CD4-positive, alpha-beta T cell treated with Interleukin-21 for 1 hour (primary cell): Measurements from ENCODE around the gene FAM13C.
"Not testable (repeated sequence)": the region's sequence is repeated elsewhere in the genome, so short reads cannot be mapped to it uniquely, and the experiment has no call there.

Experiments
- DNase-seq: peaks from one replicate; pipeline ENCODE4 v3.0.0-alpha.2; 2020

Gene FAM13C

DNA sequence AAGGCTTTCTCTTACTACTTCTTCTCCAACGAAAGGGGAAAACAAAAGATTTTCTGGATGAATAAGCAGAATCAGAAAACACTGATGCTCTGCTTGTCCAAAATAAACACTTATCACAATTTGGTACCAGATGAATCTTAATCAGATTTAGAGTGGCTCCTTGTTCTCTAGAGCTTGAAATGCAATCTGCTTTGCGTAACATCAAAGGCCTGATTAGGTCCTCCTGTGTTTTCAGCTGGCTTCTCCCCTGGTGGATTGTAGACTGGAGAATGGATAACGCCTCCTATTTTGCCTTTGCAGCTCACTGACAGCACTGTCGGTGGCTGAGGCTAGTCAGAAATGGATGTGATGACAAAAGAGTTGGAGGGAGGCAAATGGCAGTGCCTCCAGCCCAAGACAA, 91.2 kb downstream of the FAM13C start:
- no peak for DNase-seq

DNA sequence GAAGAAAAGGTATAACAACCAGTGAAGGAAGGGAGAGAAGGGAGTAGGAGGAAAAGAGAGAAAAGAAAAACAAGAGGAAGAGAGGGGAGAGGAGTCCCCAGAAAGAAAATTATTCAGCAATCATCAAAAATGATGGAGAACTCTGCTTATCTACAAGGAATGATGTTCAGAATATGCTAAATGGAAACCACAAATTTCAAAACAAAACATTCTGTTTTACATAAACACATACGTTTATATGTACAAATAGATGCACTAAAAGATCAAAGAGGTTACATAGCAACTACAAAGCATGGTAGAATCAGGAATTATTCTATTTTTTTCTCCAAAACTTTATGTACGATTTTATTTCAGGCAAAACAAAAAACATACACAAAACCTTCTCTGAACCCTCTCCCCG, 91.9 kb downstream of the FAM13C start:
- no peak for DNase-seq

DNA sequence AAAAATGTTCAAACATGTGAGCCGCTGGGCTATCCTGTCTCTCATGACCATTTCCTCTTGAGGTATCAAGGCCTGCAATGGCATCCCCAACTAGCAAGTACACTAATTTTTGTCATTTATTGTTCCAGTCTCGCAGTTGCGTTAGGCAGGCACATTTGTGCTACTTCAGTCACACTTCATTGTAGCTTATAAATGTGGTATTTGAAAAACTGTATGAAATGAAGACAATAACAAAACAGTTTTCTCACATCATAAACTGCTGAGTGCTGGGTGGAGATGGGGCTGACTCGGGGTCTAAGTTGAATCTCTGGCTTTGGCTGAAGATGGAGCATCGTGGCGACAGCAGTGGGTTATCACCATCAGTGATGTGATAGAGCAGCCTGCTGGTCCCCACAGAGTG, 92.7 kb downstream of the FAM13C start:
- DNase-seq, result no peak

DNA sequence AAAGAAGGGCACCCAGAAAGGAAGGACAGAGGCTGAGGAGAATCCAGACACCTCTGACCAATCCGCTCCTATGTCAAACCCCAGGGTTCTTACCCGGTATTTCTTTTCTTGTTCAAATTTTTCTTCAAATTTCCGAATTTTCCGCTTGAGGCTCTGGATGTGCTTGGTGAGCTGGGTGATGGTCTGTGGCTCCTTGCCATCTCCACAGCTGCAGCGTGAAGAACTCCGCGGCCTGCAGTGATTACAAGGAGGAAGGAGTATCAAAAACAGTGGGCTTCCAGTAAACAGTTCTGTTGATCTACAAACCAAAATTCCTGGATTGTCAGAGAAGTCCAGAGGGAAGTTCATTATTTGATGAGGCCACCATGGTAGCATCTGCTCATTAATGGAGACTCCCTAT, 93.9 kb downstream of the FAM13C start:
- DNase-seq, result no peak

DNA sequence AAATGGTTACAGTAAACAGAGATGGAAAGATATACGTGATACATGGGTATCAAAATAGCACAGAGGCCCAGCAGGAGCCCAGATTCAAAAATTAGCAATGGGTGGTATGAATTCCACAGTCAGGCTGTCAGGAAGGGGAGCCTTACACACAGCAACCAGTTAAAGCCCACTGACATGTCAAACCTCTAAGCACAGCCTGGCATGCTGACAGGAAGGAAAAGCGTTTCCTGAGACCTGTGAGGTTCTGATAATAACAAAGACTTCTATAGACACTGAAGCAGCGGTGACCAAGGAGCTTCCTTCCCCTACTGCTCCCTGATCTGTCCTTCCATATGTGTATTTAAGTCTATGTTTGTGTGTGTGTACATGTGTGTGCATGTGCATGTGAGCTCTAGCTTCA, 96.0 kb downstream of the FAM13C start:
- no peak for DNase-seq

DNA sequence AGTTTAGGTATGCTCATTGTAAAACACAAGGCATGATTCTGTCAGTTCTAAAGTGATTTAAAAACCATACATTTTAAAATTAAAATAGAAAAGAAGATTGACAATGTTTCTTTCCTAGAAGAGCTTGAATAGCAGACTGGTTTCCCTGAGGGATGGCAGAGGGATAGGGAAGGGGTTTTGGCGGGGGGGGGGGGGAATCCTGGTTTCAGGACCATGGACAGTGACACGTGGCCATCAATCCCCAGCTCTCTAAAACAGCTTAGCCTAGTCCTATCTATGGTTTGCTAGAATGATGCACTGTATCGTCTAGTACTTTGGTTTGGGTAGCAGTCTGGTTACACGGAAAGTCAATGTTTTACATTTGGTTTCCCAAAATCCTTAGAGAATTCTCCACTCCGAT, 97.2 kb downstream of the FAM13C start:
- DNase-seq, result no peak

DNA sequence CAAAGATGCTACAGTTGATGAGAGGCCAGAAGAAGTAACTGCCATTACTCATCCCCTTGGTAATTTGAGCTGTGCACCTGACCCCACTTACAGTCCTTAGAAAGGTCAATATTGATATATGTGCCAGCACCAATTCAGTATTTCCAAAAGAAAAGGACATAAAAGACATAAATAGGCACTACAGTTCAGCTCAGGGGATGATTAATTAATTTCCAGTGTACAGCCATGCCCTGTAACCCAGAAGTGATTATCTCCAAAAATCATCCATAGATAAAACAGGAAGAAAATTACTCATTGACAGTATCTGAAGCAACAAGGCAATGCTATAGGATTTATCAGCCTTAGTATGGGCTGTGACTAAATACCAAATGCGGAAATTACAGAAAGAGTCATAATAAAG, 103.5 kb downstream of the FAM13C start:
- no peak for DNase-seq

DNA sequence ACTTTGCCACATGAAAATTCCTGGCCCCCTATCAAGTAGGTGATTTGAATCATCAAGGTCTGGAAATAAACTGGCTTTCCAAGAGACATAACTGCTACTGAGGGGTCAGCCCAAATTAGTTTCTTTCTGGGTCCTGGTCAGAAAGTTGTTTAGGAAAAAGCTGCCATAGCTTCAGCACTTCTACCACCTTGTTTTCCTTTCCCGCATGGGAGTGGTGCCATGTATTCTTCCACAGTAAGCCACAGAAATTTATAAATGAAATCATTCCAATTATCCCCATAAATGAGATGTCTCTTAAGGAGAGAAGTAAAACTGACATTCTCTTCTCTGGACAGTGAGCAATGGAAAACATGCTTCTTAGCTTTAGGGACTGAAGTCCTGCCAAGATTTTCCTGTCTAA, 105.1 kb downstream of the FAM13C start:
- no peak for DNase-seq

DNA sequence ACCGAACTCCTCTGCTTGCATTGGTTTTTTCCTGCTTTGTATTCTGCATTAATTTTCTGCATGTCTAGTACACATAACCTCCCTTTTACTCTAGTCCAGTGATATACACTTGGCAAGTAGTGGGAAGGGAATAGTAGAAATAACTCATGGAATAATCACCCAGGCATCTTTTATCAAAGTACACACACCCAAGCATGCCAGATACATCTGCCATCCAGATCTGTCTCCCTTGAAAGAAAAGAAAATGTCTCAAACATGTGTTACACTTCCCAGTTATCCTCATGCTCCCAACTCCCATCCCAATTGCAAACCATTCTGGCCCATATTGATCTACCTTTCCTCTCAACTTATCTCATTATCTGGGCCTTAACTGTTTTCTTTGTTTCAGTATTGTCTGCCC, 106.9 kb downstream of the FAM13C start:
- no peak for DNase-seq

DNA sequence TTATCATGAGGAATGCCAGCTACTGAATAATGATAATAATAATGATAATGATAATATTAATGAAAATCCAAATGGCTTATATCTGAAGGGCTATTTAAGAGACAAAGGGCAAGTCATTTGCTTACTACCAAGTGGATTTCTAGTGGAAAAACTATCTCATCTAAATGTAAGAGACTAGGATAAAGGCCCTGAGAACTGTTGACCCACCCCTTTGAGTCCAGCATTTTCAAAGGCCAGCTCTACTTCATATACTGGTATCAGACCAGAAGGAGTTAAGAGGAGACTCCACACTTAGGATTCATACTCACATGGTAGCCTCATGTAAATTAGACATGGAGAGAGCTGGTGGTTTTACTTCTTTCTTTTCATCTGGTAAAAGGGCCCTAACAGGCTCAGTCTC, 109.9 kb downstream of the FAM13C start:
- DNase-seq, result no peak

DNA sequence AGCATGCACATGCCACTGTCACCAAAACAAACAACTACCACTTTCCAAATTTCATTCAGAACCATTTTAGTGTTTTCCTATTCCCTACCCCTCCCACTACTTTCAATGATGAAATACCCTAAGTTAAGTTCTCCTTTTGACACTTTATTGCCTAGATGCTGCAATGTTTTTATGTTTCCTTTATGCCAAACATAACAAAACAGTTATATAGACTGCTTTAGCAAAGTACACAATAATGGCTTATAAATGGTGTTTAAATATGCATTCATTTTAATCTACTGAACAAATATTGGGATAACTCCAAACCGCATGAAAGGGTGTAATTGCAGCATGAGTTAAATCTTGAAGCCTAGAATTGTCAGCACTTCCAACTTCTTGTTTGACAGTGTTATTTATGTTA, 116.7 kb downstream of the FAM13C start:
- no peak for DNase-seq

DNA sequence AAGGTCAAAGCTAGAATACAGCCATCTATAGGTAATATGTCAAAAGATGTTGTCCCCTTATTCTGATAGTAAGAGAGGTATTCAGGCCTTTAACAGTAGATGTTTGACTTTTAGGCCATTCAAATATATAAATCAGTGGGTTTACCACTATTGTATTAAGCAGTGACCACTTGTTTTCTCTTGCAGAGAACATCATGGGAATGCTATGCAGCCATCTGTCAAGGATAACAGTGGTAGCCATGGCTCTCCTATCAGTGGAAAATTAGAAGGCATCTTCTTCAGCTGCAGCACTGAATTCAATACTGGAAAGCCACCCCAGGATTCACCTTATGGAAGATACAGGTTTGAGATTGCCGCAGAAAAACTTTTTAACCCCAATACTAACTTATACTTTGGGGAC, 117.5 kb downstream of the FAM13C start:
- no peak for DNase-seq

DNA sequence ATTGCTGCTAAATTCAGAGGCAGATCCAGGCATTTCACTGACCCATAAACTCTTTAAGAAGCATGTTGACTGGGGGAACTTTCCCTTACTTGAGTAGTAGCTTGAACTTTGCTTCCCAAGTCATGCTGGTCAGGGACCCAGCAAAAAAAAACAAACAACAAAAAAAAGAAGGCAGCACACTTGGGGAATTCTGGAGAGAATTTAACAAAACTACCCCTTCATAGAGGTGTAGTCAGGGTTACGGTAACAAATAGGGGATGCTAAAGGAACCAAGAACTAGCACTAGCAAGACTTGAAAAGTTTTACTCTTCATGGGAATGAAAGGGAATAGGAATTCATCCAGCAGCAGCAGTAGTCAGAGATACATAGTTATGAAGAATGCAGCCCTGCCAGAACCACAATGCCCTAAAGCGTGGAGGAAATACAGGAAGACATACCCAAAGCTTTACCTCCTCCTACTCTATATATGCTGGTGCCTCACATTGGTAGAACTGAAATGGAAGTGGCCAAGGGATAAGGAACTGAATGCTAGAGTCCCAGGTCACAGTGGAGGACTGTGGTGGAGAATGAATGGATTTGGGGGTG, 118.6 kb downstream of the FAM13C start:
- no peak for DNase-seq

DNA sequence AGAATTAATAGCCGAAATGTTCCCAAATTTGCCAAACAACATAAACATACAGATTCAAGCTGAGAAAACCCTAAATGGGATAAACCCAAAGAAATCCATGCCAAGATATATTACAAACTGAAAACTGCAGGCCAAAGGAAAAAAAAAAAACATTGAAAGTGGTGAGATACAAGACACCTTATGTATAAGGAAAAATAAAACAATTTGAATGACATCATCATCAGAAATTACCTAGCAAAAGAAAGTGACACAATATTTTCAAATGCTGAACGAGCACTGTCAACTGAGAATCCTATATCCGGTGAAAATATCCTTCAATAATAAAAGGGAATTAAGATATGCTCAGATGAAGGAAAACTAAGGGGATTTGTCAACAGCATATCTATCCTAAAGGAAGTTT, 119.4 kb downstream of the FAM13C start:
- no peak for DNase-seq

DNA sequence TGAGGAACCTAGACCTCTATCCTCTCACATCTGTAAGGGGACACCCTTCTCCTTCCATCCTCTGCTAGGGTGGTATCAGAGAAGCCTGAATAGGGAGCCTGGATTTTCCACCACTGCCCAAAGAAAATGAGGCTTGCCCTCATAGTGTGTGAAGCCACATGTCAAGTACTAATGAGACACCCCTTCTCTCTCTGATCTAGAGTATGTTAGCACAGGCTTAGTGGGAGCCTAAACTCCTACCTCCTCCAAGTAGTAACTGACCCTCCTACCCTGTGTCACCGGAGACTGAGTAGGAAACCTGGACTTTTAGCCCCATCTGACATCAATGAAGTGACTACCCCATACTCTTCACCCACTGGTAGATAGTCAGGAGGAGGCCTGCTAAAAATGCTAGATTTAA, 120.3 kb downstream of the FAM13C start:
- DNase-seq, result no peak

DNA sequence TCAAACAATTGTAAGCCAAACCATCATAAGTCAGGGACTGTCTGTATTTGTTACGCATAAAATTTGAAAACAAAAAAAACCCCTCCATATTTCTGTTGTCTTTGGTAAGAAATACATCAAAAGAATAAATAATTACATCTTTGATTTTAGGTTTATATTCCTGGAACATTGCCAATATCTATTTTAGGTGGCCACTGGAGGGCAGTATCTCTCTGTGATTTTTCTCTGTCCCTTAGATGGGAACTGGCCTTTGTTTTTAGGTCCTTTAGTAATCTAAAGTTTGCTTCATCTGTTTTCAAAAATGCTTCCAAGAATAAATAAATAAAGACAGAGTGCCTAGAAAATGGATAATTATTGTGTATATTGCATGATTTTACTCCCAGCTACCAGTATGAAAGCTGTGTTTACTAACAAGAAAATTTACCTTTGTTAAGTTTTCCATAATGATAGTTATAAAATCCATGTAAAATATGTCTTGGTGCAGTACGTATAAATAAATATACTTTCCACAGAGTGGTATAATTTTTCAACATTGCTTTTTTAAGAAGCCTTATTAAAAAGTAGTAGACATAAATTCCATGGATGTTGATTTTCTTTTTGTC, 121.7 kb downstream of the FAM13C start:
- DNase-seq, result no peak

DNA sequence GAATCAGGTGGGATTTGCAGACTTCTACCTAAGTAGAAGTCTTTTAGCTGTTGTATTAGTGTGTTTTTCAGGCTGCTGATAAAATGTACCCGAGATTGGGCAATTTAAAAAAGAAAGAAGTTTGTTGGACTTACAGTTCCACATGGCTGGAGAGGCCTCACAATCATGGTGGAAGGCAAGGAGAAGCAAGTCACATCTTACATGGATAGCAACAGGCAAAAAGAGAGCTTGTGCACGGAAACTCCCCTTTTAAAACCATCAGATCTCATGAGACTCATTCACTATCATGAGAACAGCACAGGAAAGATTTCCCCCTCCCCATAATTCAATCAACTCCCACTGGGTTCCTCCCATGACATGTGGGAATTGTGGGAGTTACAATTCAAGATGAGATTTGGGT, 123.2 kb downstream of the FAM13C start:
- DNase-seq, result not testable (repeated sequence)

DNA sequence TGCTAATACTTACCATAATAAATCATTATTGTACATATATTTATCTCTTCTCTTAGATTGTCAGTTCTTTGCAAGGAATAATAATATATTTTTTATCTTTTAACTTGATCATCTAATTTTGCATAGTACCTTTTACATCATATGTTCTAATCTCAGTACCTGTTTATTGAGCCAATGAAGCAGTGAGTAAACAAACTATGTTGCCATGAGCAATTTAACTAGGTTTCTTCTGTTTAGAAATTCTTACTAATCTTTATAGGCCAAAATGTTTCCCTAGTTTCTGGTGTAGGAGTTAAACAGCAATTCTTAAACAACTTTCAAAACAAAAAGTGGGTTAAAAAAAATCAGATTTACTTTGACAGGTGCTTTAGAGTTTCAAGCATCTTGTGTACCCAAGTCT, 124.6 kb downstream of the FAM13C start:
- DNase-seq, result no peak

DNA sequence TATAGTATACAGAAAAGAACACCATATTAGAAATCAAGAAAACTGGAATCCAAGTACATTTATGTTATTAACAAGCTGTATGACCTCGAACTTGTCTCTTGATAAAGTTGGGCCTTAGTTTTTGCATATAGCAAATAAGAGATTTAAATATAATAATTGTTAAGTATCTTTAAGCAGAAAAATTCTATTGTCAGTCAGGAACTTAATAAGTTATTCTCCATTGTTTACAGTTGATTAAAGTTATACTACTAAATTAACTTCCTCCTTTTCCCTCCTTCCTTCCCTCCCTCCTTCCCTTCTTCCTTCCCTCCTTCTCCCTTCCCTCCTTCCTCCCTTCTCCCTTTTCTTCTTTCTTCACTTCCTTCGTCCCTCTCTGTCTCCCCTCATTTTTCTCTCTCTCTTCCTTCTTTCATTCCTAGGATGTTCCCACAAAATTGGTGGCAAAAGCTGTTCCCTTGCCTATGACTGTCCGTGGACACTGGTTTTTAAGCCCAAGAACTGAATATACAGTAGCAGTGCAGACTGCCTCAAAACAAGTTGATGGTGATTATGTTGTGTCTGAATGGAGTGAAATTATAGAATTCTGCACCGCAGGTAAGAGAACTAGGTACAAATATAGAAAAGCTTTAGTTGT, 126.2 kb downstream of the FAM13C start:
- DNase-seq, result no peak

DNA sequence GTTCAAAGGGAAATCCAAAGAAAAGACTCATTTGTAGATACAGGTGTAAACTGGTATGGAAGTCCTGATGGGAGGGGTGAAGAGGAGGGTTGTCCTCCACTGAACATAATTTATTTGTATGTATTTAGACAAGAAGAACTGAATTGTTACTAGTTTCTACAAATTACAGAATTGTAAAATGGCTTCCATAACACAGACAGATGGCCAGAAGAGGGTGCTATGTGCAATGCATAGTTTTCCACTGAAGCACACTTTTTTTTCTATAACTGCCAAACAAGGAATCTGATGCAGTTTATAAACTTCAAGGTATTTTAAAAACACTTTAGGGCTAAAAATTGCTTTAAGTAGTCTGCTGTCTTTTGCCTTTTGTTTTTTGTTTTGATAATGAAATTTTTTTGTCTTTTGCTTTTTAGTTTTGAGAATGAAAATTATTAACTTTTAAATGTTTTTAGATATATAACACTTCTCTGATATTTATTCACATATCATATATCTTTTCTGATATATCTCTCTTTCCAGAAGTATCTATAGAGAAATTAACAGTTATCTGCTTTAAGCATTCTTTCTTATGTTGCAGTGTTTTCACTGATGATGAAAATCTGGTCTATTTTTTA, 127.4 kb downstream of the FAM13C start:
- no peak for DNase-seq

DNA sequence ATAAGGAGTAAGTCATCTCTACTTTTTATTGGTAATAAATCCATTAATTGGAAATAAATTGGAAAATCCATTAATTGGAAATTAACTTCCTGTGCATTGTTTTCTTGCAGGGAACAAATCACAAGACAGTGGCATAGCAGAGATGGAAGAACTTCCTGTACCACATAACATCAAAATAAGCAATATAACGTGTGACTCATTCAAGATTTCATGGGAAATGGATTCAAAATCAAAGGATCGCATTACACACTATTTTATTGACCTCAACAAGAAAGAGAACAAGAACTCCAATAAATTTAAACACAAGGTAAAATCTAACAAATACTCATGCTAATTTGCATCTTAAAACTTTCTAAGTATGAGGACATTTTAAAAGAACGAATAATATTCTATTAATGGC, 128.2 kb downstream of the FAM13C start:
- no peak for DNase-seq

DNA sequence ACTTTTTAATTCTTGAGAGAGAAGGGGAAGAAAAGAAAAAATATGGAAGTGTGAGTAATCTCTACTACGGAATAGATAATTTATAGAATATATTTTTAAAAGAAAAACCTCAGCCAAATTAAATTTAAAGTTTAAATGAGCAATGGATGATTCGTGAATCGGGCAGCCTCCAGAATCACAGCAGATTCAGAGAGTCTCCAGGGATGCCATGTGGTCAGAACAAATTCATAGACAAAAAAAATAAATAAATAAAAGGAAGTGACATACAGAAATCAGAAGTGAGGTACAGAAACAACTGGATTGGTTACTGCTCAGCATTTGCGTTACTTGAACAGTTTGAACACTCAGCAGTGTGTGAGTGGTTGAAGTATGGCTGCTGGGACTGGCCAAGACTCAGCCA, 132.9 kb downstream of the FAM13C start:
- DNase-seq, result no peak

DNA sequence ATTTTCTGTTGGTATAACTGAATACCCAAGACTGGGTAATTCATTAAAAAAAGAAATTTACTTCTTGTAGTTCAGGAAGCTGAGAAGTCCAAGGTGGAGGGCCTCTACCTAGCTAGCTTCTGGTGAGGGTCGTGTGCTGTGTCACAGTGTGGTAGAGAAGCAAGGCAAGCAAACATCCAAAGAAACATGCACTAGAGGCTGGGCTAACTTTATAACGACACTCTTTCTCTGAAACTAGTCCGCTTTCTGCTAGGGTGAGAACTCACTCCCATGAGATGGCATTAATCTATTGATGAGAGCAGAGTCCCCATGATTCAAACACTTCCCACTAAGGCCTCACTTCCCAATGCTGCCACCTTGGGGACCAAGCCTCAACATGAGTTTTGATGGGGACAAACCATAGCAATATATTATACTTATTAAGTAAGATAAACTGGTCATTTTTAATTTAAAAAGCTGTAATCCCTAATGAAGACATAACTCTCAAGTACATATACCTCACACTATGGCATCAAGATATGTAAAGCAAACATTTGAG, 135.1 kb downstream of the FAM13C start:
- DNase-seq, result no peak

DNA sequence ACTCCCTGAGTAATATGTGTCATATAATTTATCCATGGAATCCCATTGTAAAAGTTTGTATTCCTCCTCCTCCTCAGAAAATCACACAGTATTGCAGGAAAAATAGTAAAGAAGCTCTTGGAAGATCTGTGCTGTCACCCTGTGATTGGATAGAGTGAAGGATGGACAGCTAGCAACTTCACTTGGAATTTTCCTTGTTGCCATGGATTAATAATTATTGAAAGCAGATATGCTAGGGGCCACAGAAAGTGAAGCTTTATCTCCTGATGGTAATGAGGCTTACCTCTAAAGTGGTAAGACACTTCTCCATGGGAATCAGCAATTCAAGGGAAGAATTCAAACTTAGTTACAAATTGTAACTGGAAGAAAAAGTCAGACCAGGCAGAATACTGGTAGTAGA, 137.1 kb downstream of the FAM13C start:
- DNase-seq, result no peak
